Progenitor cell of endocrine pancreas (in vitro differentiated cells): ENCODE data around the gene TBXAS1. TPM values are rescaled to one million over a fixed set of nuclear protein-coding genes. Genes with fewer than 3 reads are reported as not detected.

Source experiments
- DNase-seq: peaks from one replicate; pipeline ENCODE4 v3.0.0; 2021; ENCODE audit warnings: low spot score; ENCODE audit not compliant: unreplicated experiment
- H3K27ac Mint-ChIP-seq: 2 replicates; pipeline ENCODE4 v1.8.0; 2021; ENCODE audit warnings: mild to moderate bottlenecking, moderate library complexity, mixed read lengths
- H3K27me3 Mint-ChIP-seq: 2 replicates; pipeline ENCODE4 v1.8.0; 2021; ENCODE audit warnings: mixed read lengths
- H3K36me3 Mint-ChIP-seq: 2 replicates; pipeline ENCODE4 v1.8.0; 2022; ENCODE audit warnings: mixed read lengths; ENCODE audit not compliant: insufficient read depth
- H3K4me1 Mint-ChIP-seq: 2 replicates; pipeline ENCODE4 v1.8.0; 2021; ENCODE audit warnings: low read depth, mixed read lengths
- H3K4me3 Mint-ChIP-seq: 2 replicates; pipeline ENCODE4 v1.8.0; 2021; ENCODE audit warnings: low read depth, mild to moderate bottlenecking, moderate library complexity, mixed read lengths
- H3K9me3 Mint-ChIP-seq: 2 replicates; pipeline ENCODE4 v1.8.0; 2021; ENCODE audit warnings: low read depth, mixed read lengths
- CTCF ChIP-seq: fragments of 200-600 bp; sonication (generic); IDR thresholded peaks from one replicate; pipeline ENCODE4 v1.5.0; 2021; ENCODE audit warnings: antibody characterized with exemption, mild to moderate bottlenecking; ENCODE audit not compliant: unreplicated experiment
- total RNA-seq: library from RNA; stranded (reverse); gene quantifications from 2 replicates; pipeline ENCODE4 v1.2.1, GENCODE V29; 2021

The TBXAS1 gene
- total RNA-seq, 1 donor from 2014 or later, result 10.4 TPM

- H3K27me3 Mint-ChIP-seq, result peaks cover 45% of the 10 kb centered on the region
- TF ChIP-seq CTCF, result no peak
- H3K4me3 Mint-ChIP-seq, result peak overlapping the region; percentile 76
- H3K9me3 Mint-ChIP-seq, result peaks cover 13% of the 10 kb centered on the region
- H3K4me1 Mint-ChIP-seq, result no peaks in the 10 kb centered on the region
- no peak for DNase-seq
- peak overlapping the region; percentile 63 for H3K27ac Mint-ChIP-seq
- peaks cover 4% of the 10 kb centered on the region for H3K36me3 Mint-ChIP-seq
These were observed 233.1 kb downstream of the TBXAS1 start for GRCh38 chr7:140062118-140062527.

GRCh38 chr7:140062528-140063299 lies 233.7 kb downstream of the TBXAS1 start, which contains the start of gene PARP12:
TSS of gene PARP12 (minus strand) at chr7:140062951. CDS start at chr7:140062847, 104 bp downstream.
- peak; percentile 56 for DNase-seq
- peaks cover 4% of the 10 kb centered on the region for H3K36me3 Mint-ChIP-seq
- peaks cover 16% of the 10 kb centered on the region for H3K9me3 Mint-ChIP-seq
- H3K4me3 Mint-ChIP-seq, result peak within 1 kb of the TSS; percentile 76
- no peaks in the 10 kb centered on the region for H3K4me1 Mint-ChIP-seq
- H3K27ac Mint-ChIP-seq, result peak within 1 kb of the TSS; percentile 63
- H3K27me3 Mint-ChIP-seq, result peaks cover 41% of the 10 kb centered on the region
- no peak for TF ChIP-seq CTCF

- Mint-ChIP-seq H3K4me1 (no peaks in the 10 kb centered on the region), H3K4me3 (no peak overlapping the region), H3K27ac (no peak overlapping the region), H3K27me3 (peaks cover 18% of the 10 kb centered on the region), H3K36me3 (peaks cover 4% of the 10 kb centered on the region), H3K9me3 (peaks cover 20% of the 10 kb centered on the region)
- no peak for TF ChIP-seq CTCF
- DNase-seq, result no peak
These were observed 238.0 kb downstream of the TBXAS1 start for GRCh38 chr7:140067052-140067451.

GRCh38 chr7:140068033-140068432 lies 239.0 kb downstream of the TBXAS1 start:
- Mint-ChIP-seq H3K4me3 (no peak overlapping the region), H3K36me3 (peaks cover 4% of the 10 kb centered on the region), H3K9me3 (peaks cover 20% of the 10 kb centered on the region), H3K27me3 (peaks cover 16% of the 10 kb centered on the region), H3K27ac (no peak overlapping the region), H3K4me1 (no peaks in the 10 kb centered on the region)
- no peak for TF ChIP-seq CTCF
- DNase-seq, result no peak

GRCh38 chr7:140069298-140069949 lies 240.4 kb downstream of the TBXAS1 start:
- no peak for DNase-seq
- no peak for TF ChIP-seq CTCF

More at GRCh38 chr7:140069298-140069949, 240.4 kb downstream of the TBXAS1 start:
- Mint-ChIP-seq H3K27ac (no peak overlapping the region), H3K36me3 (peaks cover 4% of the 10 kb centered on the region), H3K4me3 (no peak overlapping the region), H3K9me3 (peaks cover 20% of the 10 kb centered on the region), H3K27me3 (peaks cover 6% of the 10 kb centered on the region), H3K4me1 (no peaks in the 10 kb centered on the region)
